H9 (cell line): ENCODE measurements around the gene MYH9. TPM values are rescaled to one million over a fixed set of nuclear protein-coding genes. Genes with fewer than 3 reads are reported as not detected.
A peak's percentile ranks its signal among the peaks of the same experiment; 100 is the strongest.

ENCODE experiments used
- DNase-seq: peaks from one replicate; pipeline ENCODE4 v3.0.0-alpha.2; 2017
- H2AFZ ChIP-seq: one replicate; pipeline ENCODE4 v1.6.1; 2013; ENCODE audit warnings: mild to moderate bottlenecking, low read length, control low read depth, moderate library complexity
- H2AK5ac ChIP-seq: 2 replicates; pipeline ENCODE4 v1.6.1; 2013; ENCODE audit warnings: low read length, control low read depth, mixed read lengths; ENCODE audit not compliant: insufficient read length
- H2BK120ac ChIP-seq: one replicate; pipeline ENCODE4 v1.6.1; 2013; ENCODE audit warnings: low read depth, mild to moderate bottlenecking, low read length, control low read depth, inconsistent platforms; ENCODE audit not compliant: poor library complexity, severe bottlenecking
- H2BK12ac ChIP-seq: 2 replicates; pipeline ENCODE4 v1.6.1; 2013; ENCODE audit warnings: low read length, control low read depth, mixed read lengths, low read depth; ENCODE audit not compliant: insufficient read length
- H2BK15ac ChIP-seq: 2 replicates; pipeline ENCODE4 v1.6.1; 2013; ENCODE audit warnings: low read depth, low read length, control low read depth
- H2BK20ac ChIP-seq: one replicate; pipeline ENCODE4 v1.6.1; 2013; ENCODE audit warnings: low read depth, mild to moderate bottlenecking, low read length, control low read depth, inconsistent platforms; ENCODE audit not compliant: poor library complexity, severe bottlenecking
- H2BK5ac ChIP-seq: 2 replicates; pipeline ENCODE4 v1.6.1; 2013; ENCODE audit warnings: low read length, control low read depth, mixed read lengths; ENCODE audit not compliant: insufficient read length
- H3K14ac ChIP-seq: 2 replicates; pipeline ENCODE4 v1.6.1; 2013; ENCODE audit warnings: low read length, control low read depth; ENCODE audit not compliant: insufficient read depth
- H3K18ac ChIP-seq: 2 replicates; pipeline ENCODE4 v1.6.1; 2013; ENCODE audit warnings: low read depth, mild to moderate bottlenecking, mixed read lengths, low read length, control low read depth; ENCODE audit not compliant: insufficient read length
- H3K23ac ChIP-seq: 2 replicates; pipeline ENCODE4 v1.6.1; 2013; ENCODE audit warnings: low read length, control low read depth, mixed read lengths, low read depth; ENCODE audit not compliant: insufficient read length
- H3K23me2 ChIP-seq: 2 replicates; pipeline ENCODE4 v1.6.1; 2013; ENCODE audit warnings: low read depth, mild to moderate bottlenecking, mixed read lengths, low read length, control low read depth; ENCODE audit not compliant: insufficient read length, poor library complexity, severe bottlenecking
- H3K27ac ChIP-seq: 2 replicates; pipeline ENCODE4 v1.5.1; 2013; ENCODE audit warnings: low read length, control low read depth, mixed read lengths, low read depth; ENCODE audit not compliant: insufficient read length
- H3K27me3 ChIP-seq: 2 replicates; pipeline ENCODE4 v1.6.1; 2013; ENCODE audit warnings: low read length, control low read depth, inconsistent platforms; ENCODE audit not compliant: insufficient read depth
- H3K4ac ChIP-seq: 2 replicates; pipeline ENCODE4 v1.6.1; 2013; ENCODE audit warnings: low read depth, mild to moderate bottlenecking, control low read depth, inconsistent platforms, low read length, moderate library complexity
- H3K4me1 ChIP-seq: 2 replicates; pipeline ENCODE4 v1.6.1; 2013; ENCODE audit warnings: low read length, control low read depth, inconsistent platforms; ENCODE audit not compliant: insufficient read depth
- H3K4me2 ChIP-seq: 2 replicates; pipeline ENCODE4 v1.6.1; 2013; ENCODE audit warnings: low read length, control low read depth, mixed read lengths; ENCODE audit not compliant: insufficient read length, insufficient read depth
- H3K56ac ChIP-seq: 2 replicates; pipeline ENCODE4 v1.6.1; 2013; ENCODE audit warnings: low read depth, mild to moderate bottlenecking, mixed read lengths, low read length, control low read depth; ENCODE audit not compliant: insufficient read length
- H3K79me1 ChIP-seq: 2 replicates; pipeline ENCODE4 v1.6.1; 2013; ENCODE audit warnings: low read depth, mild to moderate bottlenecking, moderate library complexity, low read length, control low read depth, inconsistent platforms; ENCODE audit not compliant: insufficient read depth, poor library complexity, severe bottlenecking
- H3K79me2 ChIP-seq: 2 replicates; pipeline ENCODE4 v1.6.1; 2013; ENCODE audit warnings: low read length, control low read depth, inconsistent platforms; ENCODE audit not compliant: insufficient read depth
- H3K9ac ChIP-seq: 2 replicates; pipeline ENCODE4 v1.6.1; 2013; ENCODE audit warnings: low read length, control low read depth, mixed read lengths; ENCODE audit not compliant: insufficient read length; ENCODE audit errors: extremely low read depth
- H3K9me3 ChIP-seq: one replicate; pipeline ENCODE4 v1.6.1; 2013; ENCODE audit warnings: low read depth, low read length, inconsistent platforms; ENCODE audit not compliant: control insufficient read depth
- H3T11ph ChIP-seq: one replicate; pipeline ENCODE4 v1.6.1; 2013; ENCODE audit warnings: mild to moderate bottlenecking, low read length, control low read depth, inconsistent platforms
- H4K20me1 ChIP-seq: one replicate; pipeline ENCODE4 v1.6.1; 2013; ENCODE audit not compliant: control insufficient read depth, insufficient read length, insufficient read depth
- H4K5ac ChIP-seq: 2 replicates; pipeline ENCODE4 v1.6.1; 2013; ENCODE audit warnings: low read depth, mild to moderate bottlenecking, mixed read lengths, low read length, control low read depth; ENCODE audit not compliant: insufficient read length
- H4K8ac ChIP-seq: replicated peaks from 2 replicates; pipeline ENCODE4 v1.6.1; 2013; ENCODE audit warnings: low read length, control low read depth, mixed read lengths, low read depth; ENCODE audit not compliant: insufficient read length
- H4K91ac ChIP-seq: 2 replicates; pipeline ENCODE4 v1.6.1; 2013; ENCODE audit warnings: low read depth, mild to moderate bottlenecking, moderate library complexity, mixed read lengths, low read length, control low read depth; ENCODE audit not compliant: insufficient read length
- H3K27ac Mint-ChIP-seq, 3 experiments: 2 replicates in 2 of 3; 3 replicates in 1 of 3; pipeline ENCODE4 v1.8.0; 2020 to 2021; ENCODE audit warnings: mixed read lengths in 3 of 3, mild to moderate bottlenecking in 1 of 3, moderate library complexity in 1 of 3
- H3K27me3 Mint-ChIP-seq: 2 replicates; pipeline ENCODE4 v1.8.0; 2021; ENCODE audit warnings: low read depth, mild to moderate bottlenecking, moderate library complexity, mixed read lengths
- H3K36me3 Mint-ChIP-seq, 3 experiments: 2 replicates in 2 of 3; 3 replicates in 1 of 3; pipeline ENCODE4 v1.8.0; 2020 to 2021; ENCODE audit warnings: low read depth in 3 of 3, mixed read lengths in 3 of 3; ENCODE audit not compliant: insufficient read depth in 1 of 3
- H3K4me1 Mint-ChIP-seq, 2 experiments: 2 replicates each; pipeline ENCODE4 v1.8.0; 2020; ENCODE audit warnings: mixed read lengths in 2 of 2
- H3K4me3 Mint-ChIP-seq, 2 experiments: 2 replicates in 1 of 2; 3 replicates in 1 of 2; pipeline ENCODE4 v1.8.0; 2020 to 2021; ENCODE audit warnings: mild to moderate bottlenecking in 2 of 2, mixed read lengths in 2 of 2, moderate library complexity in 1 of 2
- H3K9me3 Mint-ChIP-seq, 2 experiments: 2 replicates in 1 of 2; 3 replicates in 1 of 2; pipeline ENCODE4 v1.8.0; 2020; ENCODE audit warnings: mild to moderate bottlenecking in 2 of 2, mixed read lengths in 2 of 2, moderate library complexity in 1 of 2
- CTCF ChIP-seq: fragments of 200-600 bp; sonication (generic); conservative IDR thresholded peaks from 3 replicates; pipeline ENCODE4 v1.8.0; 2021; ENCODE audit warnings: antibody characterized with exemption, mild to moderate bottlenecking
- WGBS: extraction: QIAGEN DNeasy Blood & Tissue Kit; methylation state at CpG from one replicate; pipeline ENCODE4 v1.1.7; 2013; ENCODE audit warnings: missing lambda C conversion rate, low lambda C conversion rate, mixed read lengths; ENCODE audit not compliant: insufficient read length; ENCODE audit errors: extremely low coverage; 5-methylcytosine and 5-hydroxymethylcytosine counted together
- total RNA-seq: library from RNA; stranded (reverse); gene quantifications from 2 replicates; pipeline ENCODE4 v1.2.1, GENCODE V29; 2021

The MYH9 gene
- total RNA-seq, 1 experiment from 2014 or later = 266 TPM

- Histone ChIP-seq H3K27ac (no peak overlapping the region), H3K23me2 (no peaks in the 10 kb centered on the region), H3K23ac (no peak overlapping the region), H2BK20ac (no peak overlapping the region), H3K4me2 (no peak overlapping the region), H3K79me1 (no peaks in the 10 kb centered on the region), H3K27me3 (no peaks in the 10 kb centered on the region), H3K56ac (no peak overlapping the region), H2BK120ac (no peak overlapping the region), H3K4ac (no peak overlapping the region), H2BK5ac (no peak overlapping the region), H4K20me1 (no peaks in the 10 kb centered on the region), H4K91ac (no peak overlapping the region), H2BK15ac (no peak overlapping the region), H3K9me3 (no peaks in the 10 kb centered on the region), H3K18ac (no peak overlapping the region), H4K8ac (no peak overlapping the region), H2AFZ (no peak overlapping the region), H3T11ph (no peak overlapping the region), H2BK12ac (no peak overlapping the region), H3K4me1 (no peaks in the 10 kb centered on the region), H3K9ac (no peak overlapping the region), H3K14ac (no peak overlapping the region), H4K5ac (no peak overlapping the region), H3K79me2 (no peaks in the 10 kb centered on the region), H2AK5ac (no peak overlapping the region)
- H3K9me3 Mint-ChIP-seq = no peaks in the 10 kb centered on the region
- H3K4me3 Mint-ChIP-seq = no peak overlapping the region
- no peak for DNase-seq
- H3K4me1 Mint-ChIP-seq = no peaks in the 10 kb centered on the region
- peaks cover 55 to 90% (median 78%) of the 10 kb centered on the region in 3 experiments for H3K36me3 Mint-ChIP-seq
- no CpG with 5 or more reads among the region's 26 CpGs for WGBS
- H3K27ac Mint-ChIP-seq = peak overlapping the region in 2 of 3 experiments; percentile 27 to 89; a peak in 3 of 7 replicates
- no peak for TF ChIP-seq CTCF
- H3K27me3 Mint-ChIP-seq = no peaks in the 10 kb centered on the region
These were observed 67.9 kb downstream of the MYH9 start for GRCh38 chr22:36319595-36320497.
